Measurements from ENCODE around the gene NCBP3.

DNA sequence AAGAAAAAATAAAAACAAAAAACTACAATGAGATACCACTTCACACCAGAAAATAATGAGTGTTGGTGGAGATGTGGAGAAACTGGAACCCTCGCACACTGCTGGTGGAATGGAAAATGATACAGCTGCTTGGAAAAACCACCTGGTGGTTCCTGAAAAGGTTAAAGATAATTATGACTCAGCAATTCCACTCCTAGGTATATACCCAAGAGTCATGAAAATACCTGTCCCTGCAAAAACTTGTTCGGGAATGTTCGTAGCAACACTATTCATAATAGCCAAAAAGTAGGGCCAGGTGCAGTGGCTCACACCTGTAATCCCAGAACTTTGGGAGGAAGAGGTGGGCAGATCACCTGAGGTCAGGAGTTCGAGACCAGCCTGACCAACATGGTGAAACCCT, 36.9 kb downstream of the NCBP3 start:
- TF ChIP-seq CHD2 (IDR thresholded peaks at IDR 0.05; ENCODE audit: low read depth, low read length): no peak
- no peak for TF ChIP-seq KAT2B (IDR thresholded peaks at IDR 0.05; ENCODE audit: low read depth, low read length)
- TF ChIP-seq ZNF24 (IDR thresholded peaks at IDR 0.05): no peak
